SIG-M5 treated with dmso at 0.1 percent for 504 hours (cell line): ENCODE data around the gene TMEM232.
"Not testable (repeated sequence)": the region's sequence is repeated elsewhere in the genome, so short reads cannot be mapped to it uniquely, and the experiment has no call there.

ENCODE experiments used
- DNase-seq: peaks from one replicate; lab custom pipeline; 2025; ENCODE audit not compliant: unreplicated experiment; lab: John Stamatoyannopoulos, UW

Gene TMEM232

GRCh38 chr5:110630350-110630749 lies 96.1 kb downstream of the TMEM232 start:
- peak; percentile 16 for DNase-seq

DNA sequence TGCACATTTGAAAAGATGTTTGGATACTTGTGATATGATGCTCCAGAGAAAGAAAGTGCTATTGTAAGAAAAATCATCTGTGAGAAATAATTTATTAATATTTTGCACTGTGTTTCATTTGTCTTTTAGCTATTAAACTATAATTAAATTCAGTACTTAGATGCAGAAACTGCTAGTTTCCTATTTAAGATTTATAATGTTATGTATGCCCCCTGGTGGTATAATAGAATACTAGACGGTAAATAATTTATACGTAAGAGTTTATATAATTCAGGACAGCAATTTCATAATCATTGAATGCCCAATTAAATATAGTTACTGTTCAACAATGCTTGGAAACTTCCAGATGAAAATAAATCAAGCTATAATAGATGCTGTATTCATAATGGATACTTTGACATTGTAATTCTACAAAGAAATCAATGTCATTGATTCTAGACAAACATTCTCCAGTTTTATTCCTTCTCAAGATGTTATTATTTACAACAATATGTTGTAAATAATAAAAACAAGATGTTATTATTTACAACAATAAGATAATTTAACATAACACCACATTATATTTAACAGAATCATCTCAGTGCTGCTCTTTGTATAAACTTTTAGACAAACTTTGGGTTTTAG lies 101.0 kb downstream of the TMEM232 start:
- DNase-seq, result peak; percentile 50

DNA sequence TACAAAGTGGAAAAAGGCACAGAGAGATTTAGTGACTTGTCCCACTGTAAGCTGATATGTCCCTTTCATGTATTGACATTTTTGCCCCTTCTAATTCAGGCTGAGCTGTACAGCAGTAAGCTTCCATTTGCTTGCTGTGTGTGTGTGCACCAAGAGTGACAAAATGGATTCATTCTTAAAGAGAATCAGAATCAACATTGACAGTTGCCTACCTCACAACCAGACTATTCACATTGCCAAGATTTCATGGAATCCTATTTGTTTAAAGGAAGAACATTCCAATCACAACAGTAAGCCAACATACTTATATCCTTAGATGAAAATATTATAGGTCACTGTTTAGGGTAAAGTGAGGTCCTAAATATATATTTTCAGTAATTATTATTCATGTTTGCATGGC lies 102.6 kb downstream of the TMEM232 start:
- no peak for DNase-seq

DNA sequence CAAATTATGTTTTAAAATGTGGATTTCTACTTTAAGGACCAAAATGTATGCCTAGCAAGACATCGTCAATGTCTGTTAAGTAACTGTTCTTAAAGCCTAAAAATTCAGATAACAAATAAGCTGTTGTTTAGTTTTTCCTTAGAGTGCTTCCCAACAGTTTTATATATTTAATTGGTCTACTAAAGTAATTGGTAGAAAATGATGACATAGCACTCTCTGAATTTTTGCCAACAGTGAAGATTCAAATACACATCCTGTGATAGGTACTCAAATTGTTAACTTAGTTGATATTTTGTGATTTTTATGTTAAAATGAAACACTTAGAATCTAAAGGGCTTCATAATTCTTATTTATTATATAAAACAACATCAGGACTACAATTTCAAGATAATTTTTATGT lies 107.5 kb downstream of the TMEM232 start:
- DNase-seq, result no peak

DNA sequence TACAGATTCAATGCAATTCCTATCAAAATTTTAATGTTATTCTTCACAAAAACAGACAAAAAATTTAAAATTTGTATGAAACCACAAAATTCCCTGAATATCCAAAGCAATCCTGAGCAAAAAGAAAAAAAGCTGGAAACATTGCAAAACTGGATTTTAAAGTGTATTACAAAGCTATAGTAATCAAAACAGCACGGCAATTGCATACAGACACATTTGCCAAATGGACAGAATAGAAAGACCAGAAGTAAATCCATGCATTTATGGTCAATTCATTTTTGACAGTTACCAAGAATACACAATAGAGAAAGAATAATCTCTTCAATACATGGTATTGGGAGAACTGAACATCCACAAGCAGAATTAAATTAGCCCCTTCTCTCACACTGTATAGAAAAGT lies 110.5 kb downstream of the TMEM232 start:
- no peak for DNase-seq

DNA sequence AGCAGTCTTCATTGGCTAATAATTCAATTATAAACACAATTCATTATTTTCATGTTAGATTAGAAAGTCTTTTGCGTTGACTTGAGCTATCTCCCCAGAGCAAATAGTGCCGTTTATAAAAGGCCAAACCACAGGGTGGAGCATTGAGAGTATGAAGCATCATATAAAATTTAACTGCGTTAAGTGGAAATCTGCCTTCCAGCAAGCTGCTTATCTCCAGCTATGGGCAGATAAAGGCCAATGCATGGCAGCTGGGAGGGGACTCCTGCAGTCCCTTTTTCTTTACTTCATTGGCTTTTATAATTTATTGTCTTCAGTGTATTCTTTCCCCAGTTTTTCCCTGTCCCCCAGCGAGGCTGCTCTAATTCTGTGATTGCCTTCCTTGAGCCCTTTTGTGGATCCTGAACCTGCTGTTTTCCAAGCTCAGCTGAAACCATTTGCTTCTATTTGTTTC lies 113.7 kb downstream of the TMEM232 start:
- no peak for DNase-seq

GRCh38 chr5:110611817-110612216 lies 114.7 kb downstream of the TMEM232 start:
- no peak for DNase-seq

DNA sequence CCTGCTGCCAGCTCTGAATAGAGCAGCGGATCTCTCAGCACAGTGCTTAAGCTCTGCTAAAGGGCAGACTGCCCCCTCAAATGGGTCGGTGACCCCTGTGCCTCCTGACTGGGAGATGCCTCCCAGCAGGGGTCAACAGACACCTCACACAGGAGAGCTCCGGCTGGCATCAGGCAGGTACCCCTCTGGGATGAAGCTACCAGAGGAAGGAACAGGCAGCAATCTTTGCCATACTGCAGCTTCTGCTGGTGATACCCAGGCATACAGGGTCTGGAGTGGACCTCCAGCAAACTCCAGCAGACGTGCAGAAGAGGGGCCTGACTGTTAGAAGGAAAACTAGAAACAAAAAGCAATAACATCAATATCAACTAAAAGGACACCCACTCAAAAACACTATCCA lies 131.6 kb downstream of the TMEM232 start:
- DNase-seq, result no peak

DNA sequence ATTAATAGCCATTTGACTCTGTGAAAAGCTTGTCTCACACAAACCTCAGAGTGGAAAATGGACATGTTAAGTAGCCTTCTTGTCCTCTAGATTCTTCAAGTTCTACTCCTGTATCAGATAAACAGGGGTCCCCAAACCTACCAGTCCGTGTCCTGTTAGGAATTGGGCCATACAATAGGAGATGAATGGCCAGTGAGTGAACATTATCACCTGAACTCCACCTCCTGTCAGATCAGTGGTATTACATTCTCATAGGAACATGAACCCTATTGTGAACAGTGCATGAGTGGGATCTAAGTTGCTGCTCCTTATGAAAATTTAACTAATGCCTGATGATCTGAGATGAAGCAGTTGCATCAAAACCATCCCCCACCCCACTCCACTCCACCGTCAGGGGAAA lies 136.3 kb downstream of the TMEM232 start:
- DNase-seq, result peak; percentile 1

DNA sequence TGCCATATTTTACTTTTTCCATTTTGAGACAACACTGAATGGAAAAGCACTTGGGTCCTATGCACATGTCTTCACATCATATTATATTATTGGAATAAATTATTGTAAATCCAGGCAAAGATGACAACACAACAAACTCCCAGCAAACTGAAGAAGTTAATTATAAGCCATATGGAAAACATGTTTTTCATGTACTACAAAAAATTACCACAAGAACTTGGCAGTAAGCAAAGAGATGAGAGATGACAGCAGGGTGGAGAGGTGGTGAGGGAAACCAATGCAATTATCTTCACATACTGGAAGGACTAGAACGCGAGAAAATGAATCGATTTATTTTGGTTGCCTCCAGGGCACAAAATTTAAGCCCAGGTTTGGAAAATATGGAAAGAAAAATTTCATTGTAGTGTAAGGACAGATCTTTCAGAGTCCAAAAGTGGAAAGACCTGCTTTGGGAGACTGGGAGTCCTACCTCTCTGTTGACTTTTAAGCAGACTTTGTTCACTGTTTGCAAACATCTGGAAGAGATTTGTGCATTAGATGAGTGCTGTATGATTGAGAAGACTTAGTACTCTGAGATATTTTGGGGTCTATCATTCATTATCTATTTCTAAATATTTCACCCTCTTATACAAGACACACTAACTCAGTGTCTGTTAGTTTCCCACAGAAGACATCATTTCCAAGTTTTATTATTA lies 138.0 kb downstream of the TMEM232 start:
- no peak for DNase-seq

GRCh38 chr5:110580625-110581024 lies 145.8 kb downstream of the TMEM232 start:
- DNase-seq, result no peak

- DNase-seq, result no peak
Observed at GRCh38 chr5:110572729-110573128, 153.7 kb downstream of the TMEM232 start.

DNA sequence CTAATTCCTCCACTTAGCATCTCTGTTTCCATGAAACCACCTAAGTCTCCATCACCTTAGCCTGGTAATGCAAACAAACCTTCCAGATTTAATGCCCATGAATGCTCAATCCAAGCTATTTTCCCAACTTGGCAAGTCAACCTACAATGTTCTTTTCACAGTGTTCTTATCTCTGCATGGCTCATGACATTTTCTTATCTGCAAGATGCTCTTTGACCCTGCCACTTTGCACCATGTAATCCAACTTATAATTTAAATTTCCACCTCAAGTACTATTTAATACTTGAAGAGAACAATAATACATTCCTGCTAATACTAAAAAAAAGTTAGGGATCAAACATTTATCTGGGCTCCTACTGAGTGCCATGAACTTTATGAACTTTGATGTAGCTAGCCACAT lies 164.3 kb downstream of the TMEM232 start:
- DNase-seq, result no peak

DNA sequence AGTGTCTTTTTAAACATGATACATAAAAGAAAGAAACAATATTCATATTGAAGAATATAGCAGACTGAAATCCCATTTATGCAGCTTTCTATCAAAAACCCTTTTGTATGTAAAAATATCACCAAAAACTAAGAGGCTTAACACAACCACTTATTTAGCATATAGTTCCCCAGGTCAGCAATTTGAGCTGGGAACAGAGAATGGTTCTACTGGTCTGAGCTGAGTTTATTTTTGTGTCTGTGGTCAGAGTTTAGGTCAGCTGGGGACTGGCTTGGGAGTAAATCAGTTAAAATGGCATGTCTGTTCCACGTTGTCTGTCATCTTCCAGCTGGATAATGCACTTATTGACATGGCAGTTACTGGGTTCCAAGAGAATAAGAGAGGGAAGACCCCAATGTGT lies 165.0 kb downstream of the TMEM232 start:
- no peak for DNase-seq

DNA sequence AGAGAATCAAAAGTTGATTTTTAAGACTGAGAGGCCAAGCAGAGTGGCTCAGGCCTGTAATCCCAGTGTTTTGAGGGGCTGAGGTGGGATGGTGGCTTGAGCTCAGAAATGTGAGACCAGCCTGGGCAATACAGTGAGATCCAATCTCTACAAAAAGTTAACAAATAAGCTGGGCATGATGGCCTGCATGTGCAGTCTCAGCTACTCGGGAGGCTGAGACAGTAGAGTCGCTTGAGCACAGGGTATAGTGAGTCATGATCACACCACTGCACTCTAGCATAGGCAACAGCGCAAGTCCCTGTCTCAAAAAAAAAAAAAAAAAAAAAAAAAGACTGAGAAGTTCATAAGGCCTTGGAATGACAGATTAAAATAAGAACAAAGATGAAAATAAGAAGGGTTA lies 177.2 kb downstream of the TMEM232 start:
- DNase-seq, result no peak

- no peak for DNase-seq
Observed at GRCh38 chr5:110548171-110548570, 178.3 kb downstream of the TMEM232 start.

DNA sequence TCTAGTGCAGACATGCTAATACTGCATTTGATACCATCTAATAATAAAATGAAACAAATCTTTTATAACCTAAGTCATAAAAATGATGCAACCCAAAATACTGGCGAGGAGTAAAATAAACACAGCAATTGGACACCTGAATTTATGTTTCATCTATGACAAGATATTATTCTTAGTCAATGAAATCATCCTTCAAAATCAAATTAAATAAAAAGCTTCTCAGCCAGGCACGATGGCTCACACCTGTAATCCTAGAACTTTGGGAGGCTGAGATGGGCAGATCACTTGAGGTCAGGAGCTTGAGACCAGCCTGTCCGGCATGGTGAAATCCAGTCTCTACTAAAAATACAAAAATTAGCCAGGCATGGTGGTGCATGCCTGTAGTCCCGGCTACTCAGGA lies 179.0 kb downstream of the TMEM232 start:
- no peak for DNase-seq

DNA sequence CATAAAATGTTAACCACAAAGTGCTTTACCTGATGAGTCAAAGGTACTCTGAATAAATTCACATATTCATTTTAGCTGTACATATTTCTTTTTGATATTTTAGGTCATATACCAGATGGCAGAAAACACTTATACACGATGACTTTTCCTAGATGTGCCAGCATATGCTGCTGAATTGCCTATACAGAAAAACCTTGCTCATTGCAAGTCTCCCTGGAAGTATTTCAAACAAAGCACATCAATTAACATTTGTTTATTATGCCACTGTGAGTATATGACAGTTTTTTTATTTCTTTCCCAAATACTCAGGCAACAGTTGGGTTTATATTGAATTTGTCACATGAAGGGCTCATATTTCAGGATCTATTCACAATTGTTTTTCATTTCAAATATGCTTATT lies 180.8 kb downstream of the TMEM232 start:
- no peak for DNase-seq

DNA sequence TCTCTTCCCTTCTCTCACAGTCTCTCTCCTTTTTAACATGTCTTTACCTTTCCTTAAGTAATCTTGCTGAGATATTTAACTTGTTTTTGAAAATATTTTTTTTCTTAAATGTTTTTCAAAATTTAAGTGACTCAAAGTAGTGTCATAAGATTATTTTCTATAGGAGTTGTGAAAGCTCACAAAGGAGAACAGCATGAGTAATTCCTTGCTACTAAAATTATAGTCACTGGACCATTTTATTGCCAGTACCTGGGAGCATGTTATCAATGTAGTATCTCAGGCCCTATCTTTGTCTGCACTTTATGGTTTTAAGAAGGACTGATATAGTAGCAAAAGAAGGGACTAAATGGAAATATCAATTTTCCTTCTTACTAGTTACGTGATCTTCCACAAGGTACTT lies 181.9 kb downstream of the TMEM232 start:
- no peak for DNase-seq

DNA sequence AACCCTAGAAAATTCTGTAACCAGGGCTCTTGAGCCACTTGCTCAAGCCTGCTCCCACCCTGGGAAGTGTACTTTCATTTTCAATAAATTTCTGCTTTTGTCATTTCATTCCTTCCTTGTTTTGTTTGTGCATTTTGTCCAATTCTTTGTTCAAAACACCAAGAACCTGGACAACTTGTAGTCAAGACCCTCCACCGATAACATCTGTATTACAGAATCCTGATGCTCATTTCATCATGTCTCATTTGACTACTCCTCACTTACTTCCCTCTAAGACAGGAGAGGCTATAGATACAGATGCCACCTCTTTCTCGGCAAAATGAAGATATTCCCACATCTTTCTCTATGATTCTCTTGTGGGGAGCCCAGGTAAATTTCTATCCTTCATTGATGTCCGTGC lies 183.5 kb downstream of the TMEM232 start:
- DNase-seq, result no peak

DNA sequence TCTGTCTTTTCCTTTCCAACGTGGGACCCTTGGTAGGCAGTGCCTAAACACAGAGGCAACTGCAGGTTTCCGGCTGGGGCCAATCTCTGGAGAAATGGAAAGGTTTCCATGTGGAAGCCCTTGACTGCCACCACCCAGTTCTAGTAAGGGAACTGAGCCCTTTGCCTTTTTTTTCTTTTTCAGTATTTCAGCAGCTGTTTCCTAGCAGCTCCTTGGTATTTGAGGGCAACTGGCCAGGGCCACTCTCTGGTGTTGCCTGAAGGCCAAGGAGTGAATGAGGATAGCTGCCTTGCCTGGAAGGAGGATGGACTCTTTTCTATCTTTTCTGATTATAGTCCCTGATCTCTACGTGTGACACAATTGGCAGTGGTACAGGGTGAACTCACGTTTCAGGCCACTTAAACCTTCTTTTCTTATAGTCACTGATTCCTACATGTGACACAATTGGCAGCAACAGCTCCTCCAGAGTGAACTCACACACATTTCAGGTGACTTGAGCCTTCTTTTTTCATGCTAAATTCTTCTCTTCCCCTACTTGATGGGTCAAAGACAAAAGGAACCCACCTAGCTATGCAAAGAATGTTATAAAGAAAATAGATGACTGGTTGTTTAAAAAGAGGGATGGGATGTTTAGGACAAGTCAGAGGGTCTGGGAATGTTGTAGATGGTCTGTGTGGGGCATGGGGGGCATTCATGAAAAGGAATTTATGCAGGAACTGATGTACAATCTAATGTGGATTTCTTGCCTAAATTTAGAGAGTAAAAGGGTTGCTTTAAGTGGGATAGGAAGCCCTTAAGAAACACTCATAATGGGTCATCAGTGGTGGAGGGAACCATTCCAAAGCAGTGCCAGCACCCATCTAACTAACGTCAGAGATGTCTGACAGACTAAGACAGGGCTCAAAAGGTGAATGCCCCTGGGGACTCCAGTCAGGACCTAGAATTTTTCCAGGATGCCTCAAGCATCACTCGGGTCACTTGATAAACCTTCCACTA lies 190.1 kb downstream of the TMEM232 start:
- no peak for DNase-seq

DNA sequence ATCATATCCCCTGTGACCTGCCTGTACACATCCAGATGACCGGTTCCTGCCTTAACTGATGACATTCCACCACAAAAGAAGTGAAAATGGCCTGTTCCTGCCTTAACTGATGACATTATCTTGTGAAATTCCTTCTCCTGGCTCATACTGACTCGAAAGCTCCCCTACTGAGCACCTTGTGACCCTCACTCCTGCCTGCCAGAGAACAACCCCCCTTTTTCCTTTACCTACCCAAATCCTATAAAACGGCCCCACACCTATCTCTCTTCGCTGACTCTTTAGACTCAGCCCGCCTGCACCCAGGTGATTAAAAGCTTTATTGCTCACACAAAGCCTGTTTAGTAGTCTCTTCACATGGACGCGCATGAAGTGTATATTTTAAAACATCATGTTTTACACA lies 191.3 kb downstream of the TMEM232 start:
- DNase-seq, result not testable (repeated sequence)
